GM18873 (cell line): ENCODE measurements around the gene METTL22.
"Not testable (repeated sequence)": the region's sequence is repeated elsewhere in the genome, so short reads cannot be mapped to it uniquely, and the experiment has no call there.

Experiments used
- ATAC-seq: cut with Tn5 transposase; IDR thresholded peaks from one replicate; pipeline ENCODE4 v1.9.1; 2021; ENCODE audit warnings: mild to moderate bottlenecking, moderate library complexity, moderate number of reproducible peaks; ENCODE audit not compliant: unreplicated experiment, low FRiP score

Gene METTL22

DNA sequence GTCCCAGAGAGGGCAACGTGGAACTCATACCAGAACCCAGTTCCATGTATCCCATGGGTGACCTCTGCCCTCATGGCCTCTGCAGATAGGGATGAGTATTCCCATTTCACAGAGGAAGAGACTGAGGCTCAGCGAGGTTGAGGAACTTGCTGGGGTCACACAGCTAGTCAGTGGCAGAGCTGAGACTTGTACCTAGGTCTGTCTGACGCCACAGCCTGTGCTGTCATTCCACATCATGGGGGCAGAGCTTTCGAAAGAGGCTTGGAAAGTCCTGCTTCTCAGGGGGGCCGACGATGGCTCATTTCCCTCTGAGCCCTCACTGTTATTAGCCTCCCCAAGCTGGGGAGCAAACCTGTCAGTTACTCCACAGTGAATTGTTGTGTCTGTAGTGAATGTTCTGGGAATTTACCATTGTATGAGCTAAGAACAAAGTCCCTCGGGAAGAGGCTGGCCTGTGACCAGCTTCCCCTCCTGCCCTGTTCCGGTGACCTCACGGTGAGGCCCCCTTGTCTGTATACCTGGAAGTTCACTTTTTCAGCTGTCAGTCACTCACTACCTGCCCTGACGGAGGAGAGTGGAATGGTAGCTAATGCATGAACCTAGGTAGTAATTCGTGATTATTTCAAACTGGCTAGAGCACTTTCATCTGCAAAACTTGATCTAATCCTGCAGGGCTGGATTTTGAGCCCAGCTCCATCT, 8.9 kb downstream of the METTL22 start:
- no peak for ATAC-seq

DNA sequence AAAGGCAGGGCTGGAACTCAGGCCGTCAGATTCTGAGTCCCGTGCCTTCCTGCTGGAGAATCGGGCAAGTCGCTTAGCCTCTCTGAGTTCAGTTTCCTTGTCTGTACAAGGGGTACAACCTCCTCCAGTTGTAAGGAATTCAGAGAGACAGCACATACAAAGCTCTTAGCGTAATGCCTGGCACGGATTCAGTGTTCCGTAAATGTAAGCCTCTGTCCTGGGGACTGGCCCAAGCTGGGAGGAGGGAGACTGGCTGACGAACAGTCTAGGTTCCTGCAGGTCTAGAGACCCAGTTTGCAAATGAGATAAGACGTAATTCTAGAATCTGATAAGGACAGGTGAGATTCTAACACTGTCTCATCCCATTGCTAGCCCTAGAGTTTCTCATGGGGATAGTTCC, 9.9 kb downstream of the METTL22 start:
- ATAC-seq, result no peak

DNA sequence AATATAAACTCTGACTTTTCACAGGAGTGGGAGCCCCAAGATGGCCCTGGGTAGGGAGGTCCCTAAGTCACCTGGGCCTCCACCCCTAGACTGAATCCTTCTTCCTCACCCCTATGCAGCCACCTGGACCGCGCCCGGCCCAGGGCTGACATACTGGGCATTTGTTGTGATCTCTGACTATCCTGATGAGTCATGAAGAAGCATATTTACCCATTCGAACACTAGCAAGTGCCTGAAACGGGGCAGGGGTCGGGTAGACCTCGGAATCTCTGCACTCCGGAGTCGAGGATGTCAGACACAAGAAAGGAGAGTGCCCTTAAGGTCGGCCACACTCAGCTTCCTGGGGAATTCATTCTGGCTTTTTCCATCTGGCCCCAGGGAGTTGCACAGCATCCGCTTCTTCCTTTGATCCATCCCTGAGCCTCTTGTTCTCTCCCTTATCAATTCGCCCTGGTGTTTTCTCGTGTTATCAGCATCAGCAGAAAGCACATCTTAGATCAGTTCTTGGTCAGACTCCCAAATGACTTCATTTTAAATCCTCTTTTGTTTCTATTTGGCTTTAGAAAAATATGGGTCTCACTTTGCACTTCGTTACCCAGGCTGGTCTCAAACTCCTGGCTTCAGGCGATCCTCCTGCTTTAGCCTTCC, 10.4 kb downstream of the METTL22 start:
- ATAC-seq, result no peak

DNA sequence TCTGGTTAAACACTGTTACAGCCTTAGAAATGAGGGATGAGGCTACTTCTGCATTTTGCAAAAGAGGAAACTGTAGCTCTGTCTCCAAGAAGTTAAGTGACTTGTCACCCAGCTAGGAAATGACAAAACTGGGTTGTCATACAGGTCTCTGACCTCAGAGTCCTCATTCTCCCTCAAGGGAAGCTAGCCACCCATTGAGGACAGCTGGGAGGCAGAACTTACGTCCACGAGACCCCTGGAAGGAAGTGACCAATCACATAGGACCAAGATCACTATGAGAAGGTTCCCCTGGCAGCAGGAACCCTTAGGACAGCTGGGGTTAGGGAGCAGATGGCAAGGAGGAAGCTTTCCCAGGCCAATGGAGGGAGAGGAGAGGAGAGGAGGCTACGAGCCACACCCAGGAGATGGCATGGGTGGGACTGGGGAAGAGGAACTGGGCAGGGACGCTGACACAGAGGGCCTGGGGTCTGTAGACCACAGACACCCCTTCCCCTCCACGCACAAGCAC, 11.2 kb downstream of the METTL22 start:
- ATAC-seq, result no peak

DNA sequence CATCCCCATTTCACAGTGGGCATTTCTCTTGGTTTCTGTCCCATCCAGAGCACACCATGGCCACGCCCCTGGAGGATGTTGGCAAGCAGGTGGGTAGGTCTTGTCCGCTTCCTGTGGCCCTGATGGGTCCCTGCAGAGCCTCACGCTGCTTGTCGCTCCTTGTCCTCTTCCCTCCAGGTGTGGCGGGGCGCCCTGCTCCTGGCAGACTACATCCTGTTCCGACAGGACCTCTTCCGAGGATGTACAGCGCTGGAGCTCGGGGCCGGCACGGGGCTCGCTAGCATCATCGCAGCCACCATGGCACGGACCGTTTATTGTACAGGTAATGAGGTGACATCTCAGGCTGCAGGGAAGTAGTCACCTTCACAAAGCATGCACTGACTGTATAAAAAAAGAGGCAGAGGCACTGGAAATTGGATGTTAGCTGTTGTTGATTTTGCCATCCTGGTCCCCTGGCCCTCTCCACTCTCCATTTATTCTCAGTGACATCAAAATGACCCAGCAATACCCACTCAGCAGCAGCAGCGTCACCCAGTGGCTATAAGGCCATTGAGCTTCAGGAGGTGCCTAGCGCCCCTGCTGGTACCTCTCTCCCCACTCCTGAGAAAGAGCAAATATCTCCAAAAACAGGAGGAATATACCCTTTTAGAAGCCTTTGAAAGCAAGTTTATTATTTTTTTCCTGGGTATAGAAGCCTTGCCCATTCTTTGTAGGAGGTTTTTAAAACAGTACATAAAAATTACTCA, 13.7 kb downstream of the METTL22 start:
- no peak for ATAC-seq

DNA sequence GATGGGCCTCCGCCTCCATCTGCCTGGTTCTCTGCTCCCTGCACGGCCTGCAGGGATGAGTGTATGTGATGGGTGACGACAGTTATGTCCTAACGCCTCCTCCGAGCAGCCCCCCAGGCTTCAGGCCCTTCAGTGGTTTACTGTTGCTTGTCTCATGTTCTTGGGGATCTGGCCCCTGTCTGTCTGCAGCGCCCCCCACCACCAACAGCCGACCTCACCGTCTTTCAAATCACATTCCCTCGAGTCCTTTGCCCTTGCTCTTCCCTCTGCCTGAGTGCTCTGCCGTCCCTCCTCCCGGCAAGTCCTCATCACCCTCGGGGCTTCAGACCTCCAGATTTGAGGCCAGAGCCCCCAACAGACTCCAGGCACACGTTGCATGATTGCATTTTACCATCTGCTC, 18.2 kb downstream of the METTL22 start:
- no peak for ATAC-seq

DNA sequence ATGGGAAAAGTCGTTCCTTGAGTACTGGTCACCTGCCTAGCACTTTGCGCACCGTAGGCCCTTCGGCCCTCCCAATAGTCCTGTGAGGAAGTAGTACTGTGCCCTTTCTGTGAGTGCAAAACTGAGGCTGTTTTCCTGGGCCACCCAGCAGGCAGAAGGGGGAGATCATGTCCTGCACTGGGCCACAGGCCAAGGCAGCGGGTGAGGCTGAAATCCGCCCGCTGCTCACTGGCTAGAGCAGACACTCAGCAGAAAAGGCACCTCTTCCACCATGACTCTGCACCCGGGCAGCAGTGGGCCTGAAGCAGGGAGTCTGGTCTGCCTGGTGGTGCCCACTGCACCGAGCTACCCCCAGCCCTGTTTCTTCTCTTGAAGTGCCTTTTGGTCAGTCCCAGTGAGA, 20.2 kb downstream of the METTL22 start:
- ATAC-seq, result no peak

DNA sequence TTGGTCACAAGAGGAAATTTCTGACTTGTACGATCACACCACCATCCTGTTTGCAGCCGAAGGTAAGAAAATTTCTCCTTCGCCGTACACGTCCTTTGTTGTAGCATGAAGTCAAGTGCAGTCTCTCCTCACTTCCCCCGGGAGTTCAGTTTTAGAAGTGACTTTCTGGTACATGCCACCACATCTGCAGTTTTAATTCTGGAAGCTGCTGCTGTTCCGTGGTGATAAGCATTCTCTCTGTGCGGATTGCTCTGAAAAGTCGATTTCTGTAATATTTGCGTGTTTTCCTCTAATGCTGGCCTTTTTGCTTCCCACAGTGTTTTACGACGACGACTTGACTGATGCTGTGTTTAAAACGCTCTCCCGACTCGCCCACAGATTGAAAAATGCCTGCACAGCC, 20.6 kb downstream of the METTL22 start:
- ATAC-seq, result no peak

DNA sequence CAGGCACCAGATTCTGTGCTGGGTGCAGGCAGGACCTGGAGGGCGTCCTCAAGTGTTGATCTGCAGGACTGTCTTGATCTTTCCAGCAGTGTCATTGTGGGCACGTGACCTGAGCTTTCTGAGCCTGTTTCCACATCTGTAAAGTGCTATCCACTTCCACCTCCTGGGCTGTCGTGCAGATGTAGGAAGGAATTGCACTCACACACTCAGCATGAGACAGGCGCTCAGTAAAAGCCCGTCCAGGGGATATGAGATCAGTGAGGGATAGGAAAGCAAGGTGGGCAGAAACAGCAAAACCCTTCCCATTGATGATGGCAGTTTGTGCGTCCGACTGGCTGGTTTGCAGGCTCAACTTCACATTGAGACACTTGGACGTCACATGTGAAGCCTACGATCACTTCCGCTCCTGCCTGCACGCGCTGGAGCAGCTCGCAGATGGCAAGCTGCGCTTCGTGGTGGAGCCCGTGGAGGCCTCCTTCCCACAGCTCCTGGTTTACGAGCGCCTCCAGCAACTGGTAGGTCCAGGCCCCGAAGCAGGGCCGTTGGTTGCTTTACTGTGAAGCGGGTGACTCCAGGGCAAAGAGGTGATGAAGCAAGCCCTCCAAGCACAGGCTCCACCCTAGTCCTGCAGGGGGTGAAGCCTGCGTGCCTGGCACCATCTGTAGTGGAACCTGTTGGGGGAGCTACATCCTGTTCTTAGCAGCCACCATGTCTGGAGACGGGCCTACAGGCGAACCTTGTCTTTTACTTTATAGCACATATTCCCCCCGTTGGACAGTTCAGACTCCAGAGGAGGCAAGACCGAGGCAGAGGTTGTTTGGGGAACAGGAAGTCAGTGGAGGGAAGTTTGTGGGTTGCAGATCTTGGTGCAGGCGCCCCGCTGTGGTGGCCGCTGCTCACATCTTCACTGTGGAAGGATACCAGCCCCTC, 23.0 kb downstream of the METTL22 start:
- ATAC-seq, result no peak

DNA sequence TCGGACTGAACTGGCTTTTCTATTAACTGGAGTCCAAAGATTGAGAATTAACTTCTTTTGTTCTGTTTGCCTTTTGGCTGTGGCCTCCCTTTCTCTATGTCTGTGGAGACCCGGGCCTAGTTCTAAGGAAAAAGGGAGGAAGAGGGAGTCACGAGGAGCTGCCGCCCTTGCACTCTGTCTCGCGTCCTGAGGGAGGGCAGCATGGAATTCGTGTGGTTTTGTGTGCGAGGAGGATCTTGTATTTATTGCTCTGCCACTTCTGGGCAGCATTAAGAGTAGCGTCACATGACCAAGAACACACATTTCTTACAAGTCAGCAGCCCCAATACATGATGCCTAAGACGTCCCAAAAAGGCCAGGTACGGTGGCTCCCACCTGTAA, 23.6 kb downstream of the METTL22 start:
- no peak for ATAC-seq

DNA sequence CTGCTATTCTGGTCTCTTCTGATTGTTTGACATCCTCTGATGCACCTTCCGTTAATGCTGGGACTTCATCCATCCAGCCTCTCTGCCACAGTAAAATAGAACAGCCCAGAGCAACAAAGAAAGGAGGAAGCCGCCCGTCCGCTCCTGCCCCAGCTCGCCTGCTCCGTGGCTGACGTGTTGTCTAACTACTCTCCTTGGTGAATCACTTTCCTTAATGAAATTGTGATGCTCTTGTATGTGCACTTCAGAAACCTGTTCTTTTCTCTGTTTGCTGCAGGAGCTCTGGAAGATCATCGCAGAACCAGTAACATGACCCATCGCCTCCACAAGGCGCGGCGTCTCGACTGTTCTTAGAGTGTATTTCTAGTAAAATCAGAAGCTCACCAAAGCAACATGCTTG, 24.3 kb downstream of the METTL22 start:
- ATAC-seq, result no peak

DNA sequence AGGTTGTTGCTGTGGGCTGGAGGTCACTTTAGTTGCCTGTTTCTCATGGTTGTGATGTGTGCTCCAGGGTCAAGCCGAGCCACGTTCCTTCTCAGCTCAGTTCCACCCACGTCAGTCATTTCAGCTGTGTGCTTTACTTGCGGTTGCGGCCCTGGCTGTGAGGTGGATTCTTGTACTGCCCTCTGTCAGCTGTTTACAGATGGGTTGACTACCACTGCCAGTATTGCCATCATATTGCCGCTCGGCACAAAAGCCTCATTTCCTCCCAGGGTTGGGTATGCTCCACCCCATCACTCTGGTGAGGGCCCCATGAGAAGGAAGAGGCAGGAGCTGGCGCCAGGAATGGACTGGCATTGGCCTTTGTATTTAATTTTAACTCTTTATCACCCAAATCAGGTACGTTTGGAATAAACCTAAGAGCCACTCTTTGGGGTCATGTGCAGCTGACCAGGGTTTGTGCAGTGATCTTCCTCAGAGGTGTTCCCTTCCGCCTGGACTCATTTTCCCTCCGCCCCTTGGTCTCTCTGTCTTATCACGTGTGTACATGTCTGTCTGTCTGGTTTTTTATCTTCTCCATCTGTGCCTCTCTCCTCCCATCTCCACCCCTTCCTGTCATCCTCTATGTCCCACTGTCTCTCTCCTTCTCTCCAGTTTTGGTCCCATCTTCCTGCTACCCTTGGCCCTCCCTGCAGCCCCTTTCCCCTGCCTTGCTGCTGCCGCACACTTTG, 25.0 kb downstream of the METTL22 start:
- ATAC-seq, result no peak

DNA sequence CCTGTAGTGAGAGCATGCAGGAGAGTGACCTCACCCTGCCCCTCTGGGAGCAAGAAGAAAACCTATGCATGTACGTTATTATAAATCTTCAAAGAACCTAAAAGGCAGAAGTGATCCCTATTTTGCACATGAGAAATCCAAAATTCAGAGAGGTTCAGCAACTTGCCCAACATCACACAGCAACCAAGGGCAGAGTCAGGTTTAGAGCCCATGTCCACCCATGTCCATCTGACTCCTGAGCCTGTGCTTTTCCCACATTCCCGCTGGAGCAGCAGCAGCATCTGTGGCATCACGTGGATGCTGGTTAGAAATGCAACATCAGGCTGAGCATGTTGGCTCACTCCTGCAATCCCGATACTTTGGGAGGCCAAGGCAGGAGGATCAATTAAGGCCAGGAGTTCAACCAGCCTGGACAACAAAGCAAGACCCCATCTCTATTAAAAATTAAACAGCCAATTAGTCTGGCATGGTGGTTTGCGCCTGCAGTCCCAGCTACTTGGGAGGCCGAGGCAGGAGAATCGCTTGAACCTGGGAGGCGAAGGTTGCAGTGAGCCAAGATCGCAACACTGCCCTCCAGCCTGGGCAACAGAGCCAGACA, 26.3 kb downstream of the METTL22 start:
- ATAC-seq, result no peak

DNA sequence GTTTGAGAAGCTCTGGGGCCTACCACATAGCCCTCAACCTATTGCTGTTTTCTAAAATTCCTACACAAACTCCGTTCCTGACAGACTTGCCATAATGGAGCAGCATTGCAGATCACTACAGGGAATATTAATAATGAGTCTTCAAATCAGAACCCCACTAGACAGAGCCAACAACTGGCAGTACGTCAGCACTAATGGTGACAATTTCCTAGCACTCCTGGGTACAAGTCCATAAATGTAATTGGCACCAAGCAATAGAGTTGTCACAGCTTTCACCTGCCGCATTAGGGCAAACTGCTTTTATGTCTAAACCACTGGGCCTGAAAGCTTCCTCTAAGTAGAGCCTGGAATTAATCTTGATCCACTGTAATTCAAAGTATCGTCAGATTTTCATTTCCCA, 27.4 kb downstream of the METTL22 start:
- ATAC-seq, result no peak

DNA sequence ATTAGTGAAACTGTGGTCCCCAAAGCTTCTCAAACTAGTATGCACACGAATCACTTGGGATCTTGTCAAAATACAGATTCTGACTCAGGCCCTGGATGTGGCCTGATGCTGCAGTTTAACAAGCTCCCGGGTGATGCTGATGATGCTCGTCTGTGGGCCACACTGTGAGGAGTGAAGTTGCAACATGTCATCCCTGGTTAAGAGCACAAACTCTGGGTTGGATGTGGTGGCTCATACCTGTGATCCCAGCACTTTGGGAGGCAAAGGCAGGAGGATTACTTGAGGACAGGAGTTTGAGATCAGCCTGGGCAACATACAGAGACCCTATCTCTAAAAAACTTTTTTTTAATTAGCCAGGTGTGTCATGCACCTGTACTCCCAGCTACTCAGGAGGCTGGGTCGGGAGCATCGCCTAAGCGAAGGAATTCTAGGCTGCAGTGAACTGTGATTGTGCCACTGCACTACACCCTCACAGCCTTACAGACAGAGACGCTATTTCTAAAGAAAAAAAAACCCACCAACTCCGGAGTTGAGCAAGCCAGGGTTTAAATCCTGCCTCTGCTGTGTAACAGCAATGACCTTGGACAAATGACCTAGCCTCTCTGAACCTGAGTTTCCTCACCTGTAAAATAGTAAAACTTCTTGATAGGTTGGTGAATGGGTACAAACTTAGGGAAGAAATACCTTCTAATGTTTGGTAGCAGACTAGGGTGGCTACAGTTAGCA, 28.5 kb downstream of the METTL22 start:
- ATAC-seq, result no peak

DNA sequence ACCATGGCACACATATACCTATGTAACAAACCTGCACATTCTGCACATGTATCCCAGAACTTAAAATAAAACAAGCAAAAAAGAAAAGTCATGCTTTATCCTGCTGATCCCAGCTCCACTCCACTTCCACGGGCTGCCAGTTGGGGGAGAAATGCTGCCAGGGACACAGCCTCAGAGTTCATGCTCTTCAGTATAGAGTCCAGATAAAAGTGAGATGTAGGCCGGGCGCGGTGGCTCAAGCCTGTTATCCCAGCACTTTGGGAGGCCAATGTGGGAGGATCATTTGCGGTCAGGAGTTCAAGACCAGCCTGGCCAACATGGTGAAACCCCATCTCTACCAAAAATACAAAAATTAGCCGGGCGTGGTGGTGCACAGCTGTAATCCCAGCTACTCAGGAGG, 30.5 kb downstream of the METTL22 start:
- ATAC-seq, result not testable (repeated sequence)

DNA sequence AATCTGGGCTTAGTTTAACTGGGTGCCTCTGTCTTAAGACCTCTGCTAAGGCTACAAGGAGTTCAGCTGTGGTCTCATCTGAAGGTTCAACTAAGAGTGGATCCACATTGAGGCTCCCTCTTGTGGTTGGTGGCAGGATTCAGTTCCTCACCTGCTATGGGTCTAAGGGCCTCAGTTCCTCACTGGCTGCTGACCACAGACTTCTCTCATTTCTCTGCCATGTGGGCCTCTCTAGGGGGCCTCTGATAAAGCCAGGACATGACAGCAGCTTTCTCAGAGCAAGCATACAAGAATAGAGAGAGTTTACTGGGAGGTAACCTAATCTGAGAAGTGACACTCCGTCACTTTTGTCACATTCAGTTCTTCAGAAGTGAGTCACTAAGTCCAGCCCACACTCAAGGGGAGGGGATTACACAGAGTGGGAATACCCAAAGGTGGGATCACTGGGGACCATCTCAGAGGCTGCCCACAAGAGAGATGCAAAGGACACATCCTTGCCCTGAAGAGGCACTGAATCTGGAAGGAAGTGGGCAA, 33.8 kb downstream of the METTL22 start:
- no peak for ATAC-seq

DNA sequence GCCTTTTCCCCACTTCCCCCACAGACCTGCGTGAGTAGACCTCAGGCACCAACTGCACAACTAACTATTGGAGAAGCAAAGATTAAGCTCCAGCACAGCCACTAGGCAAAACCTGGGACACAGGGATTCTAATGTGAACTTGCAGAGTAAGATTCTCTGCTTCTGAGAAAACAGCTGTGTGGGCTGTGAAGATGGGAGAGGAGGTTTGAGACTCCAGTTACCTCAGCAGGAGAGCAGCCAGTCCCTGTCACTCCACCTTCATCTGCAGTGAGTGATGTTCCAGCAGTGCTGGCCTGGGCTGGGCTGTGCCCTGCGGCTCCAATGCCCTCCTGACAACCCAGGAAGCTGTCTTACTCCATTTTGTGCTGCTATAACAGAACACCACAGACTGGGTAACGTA, 34.9 kb downstream of the METTL22 start:
- no peak for ATAC-seq
